ENCODE results near the gene PPIP5K1.
"Not testable (repeated sequence)": the region's sequence is repeated elsewhere in the genome, so short reads cannot be mapped to it uniquely, and the experiment has no call there.

GRCh38 chr15:43589778-43590466, at the start of gene PPIP5K1:
- not testable (repeated sequence) for TF ChIP-seq POLR2A, POLR2AphosphoS5 (IDR thresholded peaks at IDR 0.05; ENCODE audit: low read depth, low read length)

Measured in GM12892 (cell line).